GM12878 (cell line): Measurements from ENCODE around the gene CHRND. TPM values are rescaled to one million over a fixed set of nuclear protein-coding genes. Genes with fewer than 3 reads are reported as not detected.

ENCODE experiments used
- ATAC-seq: fragments of 200-7000 bp; cut with Tn5 transposase; 3 replicates; pipeline ENCODE4 v1.9.1; 2020; ENCODE audit warnings: mild to moderate bottlenecking, moderate library complexity
- BruUV-seq: library from RNA; stranded (reverse); fragments of 400-500 nt; replicated peaks from 2 replicates; lab custom pipeline; 2021; lab: Mats Ljungman, UMichigan
- CTCF ChIA-PET: fragments of 300-600 bp; sonication (Branson Sonifier 250); formaldehyde crosslinking; extraction: SDS; loops from one replicate; lab custom pipeline; 2021; ENCODE audit warnings: inconsistent platforms; lab: Yijun Ruan, JAX
- POLR2A ChIA-PET: fragments of 350-600 bp; formaldehyde crosslinking; extraction: SDS; loops from one replicate; lab custom pipeline; 2021; ENCODE audit warnings: inconsistent platforms; lab: Charles Lee
- RAD21 ChIA-PET: fragments of 300-600 bp; sonication (Branson Sonifier 250); formaldehyde crosslinking; loops from one replicate; lab custom pipeline; 2023; ENCODE audit warnings: antibody characterized with exemption; ENCODE audit not compliant: unreplicated experiment; lab: Charles Lee
- SMC1A ChIA-PET: fragments of 300-600 bp; sonication (Branson Sonifier 250); formaldehyde crosslinking; loops from one replicate; lab custom pipeline; 2023; ENCODE audit not compliant: unreplicated experiment, uncharacterized antibody; lab: Charles Lee
- DNase-seq: peaks from one replicate; pipeline ENCODE4 v3.0.0-alpha.2; 2011; ENCODE audit warnings: low read depth, low spot score
- FAIRE-seq: peaks from 3 replicates; lab custom pipeline; 2011; peaks lifted over from hg19 to GRCh38; lab: Jason Lieb, UNC
- H2AFZ ChIP-seq: 2 replicates; pipeline ENCODE4 v1.6.0; 2011; ENCODE audit warnings: low read depth, low read length, control low read depth; ENCODE audit not compliant: control insufficient read depth
- H3K27ac ChIP-seq: 2 replicates; pipeline ENCODE4 v1.5.1; 2011; ENCODE audit warnings: control low read depth; ENCODE audit not compliant: control insufficient read depth, insufficient read depth
- H3K27me3 ChIP-seq, 2 experiments: replicated peaks in 1 of 2; 2 replicates each; pipeline versions ENCODE4 v1.6.0 to v1.6.1; 2011; ENCODE audit warnings: low read length in 1 of 2; ENCODE audit not compliant: control insufficient read depth in 2 of 2, insufficient read depth in 2 of 2
- H3K36me3 ChIP-seq, 2 experiments: 2 replicates each; pipeline ENCODE4 v1.5.1; 2011; ENCODE audit warnings: low read length in 1 of 2; ENCODE audit not compliant: control insufficient read depth in 2 of 2, insufficient read depth in 2 of 2
- H3K4me1 ChIP-seq: 2 replicates; pipeline ENCODE4 v1.6.1; 2011; ENCODE audit warnings: mild to moderate bottlenecking, low read length, moderate library complexity, mixed read lengths; ENCODE audit not compliant: control insufficient read depth, insufficient read depth
- H3K4me2 ChIP-seq: 2 replicates; pipeline ENCODE4 v1.6.0; 2011; ENCODE audit warnings: control low read depth; ENCODE audit not compliant: control insufficient read depth, insufficient read depth
- H3K4me3 ChIP-seq: fragments of 200-600 bp; sonication (generic); 2 replicates; pipeline ENCODE4 v1.5.1; 2016
- H3K79me2 ChIP-seq: 2 replicates; pipeline ENCODE4 v1.6.0; 2011; ENCODE audit warnings: low read length; ENCODE audit not compliant: control insufficient read depth, insufficient read depth
- H3K9ac ChIP-seq: 2 replicates; pipeline ENCODE4 v1.8.0; 2011; ENCODE audit warnings: low read length, control low read depth, mixed read lengths; ENCODE audit not compliant: control insufficient read depth, insufficient read depth
- H3K9me3 ChIP-seq: replicated peaks from 3 replicates; pipeline ENCODE4 v1.5.1; 2011; ENCODE audit warnings: mild to moderate bottlenecking, low read length; ENCODE audit not compliant: control insufficient read depth, insufficient read depth
- H4K20me1 ChIP-seq: 2 replicates; pipeline ENCODE4 v1.6.0; 2011; ENCODE audit not compliant: control insufficient read depth, insufficient read depth
- BRCA1 ChIP-seq: IDR thresholded peaks from 2 replicates; pipeline ENCODE4 v1.6.1; 2011; ENCODE audit warnings: low read depth, low read length, improper control_type of control experiment
- EED ChIP-seq: sonication (generic); IDR thresholded peaks from 2 replicates; pipeline ENCODE4 v1.6.1; 2016; ENCODE audit warnings: antibody characterized with exemption, low read depth
- FOS ChIP-seq: IDR thresholded peaks from 3 replicates; pipeline ENCODE4 v1.6.1; 2011; ENCODE audit warnings: borderline replicate concordance; ENCODE audit not compliant: insufficient read length; ENCODE audit errors: extremely low read depth
- IKZF2 ChIP-seq, 2 experiments: fragments of 450-650 bp; IDR thresholded peaks; 2 replicates each; pipeline ENCODE4 v1.6.1; 2017; ENCODE audit warnings: mild to moderate bottlenecking in 2 of 2, moderate library complexity in 2 of 2
- MYC ChIP-seq: IDR thresholded peaks from 2 replicates; pipeline ENCODE4 v1.6.1; 2011; ENCODE audit warnings: mild to moderate bottlenecking, low read length, moderate library complexity, inconsistent platforms; ENCODE audit not compliant: insufficient read depth, insufficient replicate concordance, insufficient read length, severe bottlenecking
- POU2F2 ChIP-seq: IDR thresholded peaks from 3 replicates; pipeline ENCODE4 v1.6.1; 2011; ENCODE audit warnings: low read depth, mild to moderate bottlenecking, low read length, borderline replicate concordance
- RBBP5 ChIP-seq: fragments of 200-600 bp; sonication (generic); conservative IDR thresholded peaks from 2 replicates; pipeline ENCODE4 v1.6.1; 2016
- RCOR1 ChIP-seq: conservative IDR thresholded peaks from 2 replicates; pipeline ENCODE4 v1.6.1; 2012; ENCODE audit warnings: low read depth, low read length, improper control_type of control experiment
- REST ChIP-seq: IDR thresholded peaks from 2 replicates; pipeline ENCODE4 v1.6.1; 2012; ENCODE audit warnings: mild to moderate bottlenecking, low read depth, low read length
- ZBTB40 ChIP-seq: fragments of 450-650 bp; IDR thresholded peaks from 2 replicates; pipeline ENCODE4 v1.6.1; 2016; ENCODE audit warnings: mild to moderate bottlenecking, moderate library complexity, borderline replicate concordance
- WGBS: methylation state at CpG from one replicate; pipeline ENCODE4 v1.1.6; 2016; ENCODE audit warnings: low lambda C conversion rate; ENCODE audit not compliant: insufficient replicate concordance, insufficient coverage; ENCODE audit errors: missing lambda C conversion rate; 5-methylcytosine and 5-hydroxymethylcytosine counted together
- in situ Hi-C: fragments of 300-500 bp; cut with MboI; formaldehyde crosslinking; loops from 9 replicates; pipeline ENCODE4 v1.14.3; 2018; ENCODE audit warnings: mixed read lengths
- intact Hi-C: fragments of 100-400 bp; cut with micrococcal nuclease; formaldehyde crosslinking; loops from one replicate; pipeline ENCODE4 v1.14.2; 2022; ENCODE audit not compliant: unreplicated experiment
- polyA plus RNA-seq, 11 experiments: library from polyadenylated mRNA; depleted of rRNA in 4 of 11; unstranded in 6 of 11; stranded (reverse) in 5 of 11; fragments of >200 nt; fragmentation: Nextera tagmentation in 4 of 11; fragmentation: Illumina TruSeq in 1 of 11; extraction: Ambion mirVana in 4 of 11; extraction: Trizol in 1 of 11; gene quantifications; 1 replicate in 1 of 11; 2 replicates in 10 of 11; pipeline versions ENCODE4 v1.2.1 to v1.2.3, GENCODE V29; 2011 to 2016; ENCODE audit warnings: inconsistent platforms in 2 of 11, missing spikeins in 2 of 11, low read depth in 1 of 11
- total RNA-seq, 4 experiments: library from RNA; depleted of rRNA in 3 of 4; stranded (reverse); fragments of >200 nt in 3 of 4; fragmentation: Illumina TruSeq in 1 of 4; extraction: Trizol in 1 of 4; gene quantifications; 2 replicates each; pipeline versions ENCODE4 v1.2.1 to v1.2.3, GENCODE V29; 2013 to 2021
- TF ChIP-seq, protein P1 (sequence below): IDR thresholded peaks from 2 replicates; pipeline ENCODE4 v1.6.1; 2011; ENCODE audit warnings: borderline replicate concordance, low read depth, mild to moderate bottlenecking, moderate library complexity, low read length; ENCODE audit not compliant: insufficient read depth, poor library complexity, severe bottlenecking
- TF ChIP-seq, protein P2 (sequence below): IDR thresholded peaks from 2 replicates; pipeline ENCODE4 v1.6.1; 2011; ENCODE audit warnings: borderline replicate concordance, low read depth, mild to moderate bottlenecking, moderate library complexity, mixed read lengths, low read length; ENCODE audit not compliant: insufficient read depth; ENCODE audit errors: extremely low read length

Gene CHRND
- total and polyA plus RNA-seq, 10 of the 15 experiments (the other 5 are each of a cell fraction or from before 2014, with no cell fraction given), result not detected

DNA sequence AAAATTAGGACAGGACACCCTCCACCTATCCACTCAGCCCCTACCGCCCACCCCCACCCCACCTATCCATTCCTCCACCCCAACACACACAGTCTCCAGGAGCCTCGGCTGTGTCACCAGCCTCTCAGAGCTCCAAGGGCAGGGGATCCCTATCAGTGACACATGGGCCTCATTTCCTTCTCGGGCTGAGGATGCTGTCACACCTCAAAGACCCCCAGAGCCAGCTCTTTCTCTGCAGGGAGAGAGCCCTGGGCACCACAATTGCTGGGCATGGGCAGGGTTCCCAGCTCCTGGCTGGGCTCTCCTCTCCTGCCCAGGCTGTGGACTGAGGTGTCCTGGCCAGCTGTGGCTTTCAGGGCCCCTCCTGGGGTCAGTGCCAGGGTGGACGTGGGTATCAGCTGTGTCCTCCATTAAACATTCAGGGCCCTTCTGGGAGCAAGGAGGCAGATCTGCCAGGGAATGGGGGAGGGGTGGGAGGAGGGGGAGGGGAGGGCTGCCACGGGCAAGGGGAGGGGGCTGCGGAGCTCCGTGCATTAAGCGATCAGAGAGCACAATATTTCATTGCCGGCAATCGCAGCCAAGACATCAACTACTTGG is 24.1 kb upstream of the CHRND start:
- FAIRE-seq (no peak), ATAC-seq (no peak), DNase-seq (no peak)
- 0% methylated on average over 9 of the region's 10 CpGs for WGBS
- Histone ChIP-seq H2AFZ (no peak overlapping the region), H3K9me3 (no peaks in the 10 kb centered on the region), H3K4me3 (no peak overlapping the region), H4K20me1 (no peaks in the 10 kb centered on the region), H3K9ac (no peak overlapping the region), H3K27me3 (peaks cover 5 to 12% of the 10 kb centered on the region in 2 experiments), H3K27ac (no peak overlapping the region), H3K36me3 (no peaks in the 10 kb centered on the region), H3K79me2 (no peaks in the 10 kb centered on the region), H3K4me1 (no peaks in the 10 kb centered on the region), H3K4me2 (no peak overlapping the region)
- in situ Hi-C loops (no loop called here), intact Hi-C loops (no loop called here)
- BruUV-seq, result no TSS peak
- ChIA-PET CTCF (no interaction called here), SMC1A (no interaction called here), POLR2A (no interaction called here), RAD21 (no interaction called here)
- TF ChIP-seq IKZF2 (IDR thresholded peaks at IDR 0.05) (no peak), MYC (no peak), ZBTB40 (no peak), EED (no peak), REST (no peak), BRCA1 (no peak), FOS (no peak), RCOR1 (no peak), RBBP5 (no peak), POU2F2 (no peak)
- TF ChIP-seq, protein P1, sequence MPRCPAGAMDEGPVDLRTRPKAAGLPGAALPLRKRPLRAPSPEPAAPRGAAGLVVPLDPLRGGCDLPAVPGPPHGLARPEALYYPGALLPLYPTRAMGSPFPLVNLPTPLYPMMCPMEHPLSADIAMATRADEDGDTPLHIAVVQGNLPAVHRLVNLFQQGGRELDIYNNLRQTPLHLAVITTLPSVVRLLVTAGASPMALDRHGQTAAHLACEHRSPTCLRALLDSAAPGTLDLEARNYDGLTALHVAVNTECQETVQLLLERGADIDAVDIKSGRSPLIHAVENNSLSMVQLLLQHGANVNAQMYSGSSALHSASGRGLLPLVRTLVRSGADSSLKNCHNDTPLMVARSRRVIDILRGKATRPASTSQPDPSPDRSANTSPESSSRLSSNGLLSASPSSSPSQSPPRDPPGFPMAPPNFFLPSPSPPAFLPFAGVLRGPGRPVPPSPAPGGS, result no peak
- TF ChIP-seq, protein P2, sequence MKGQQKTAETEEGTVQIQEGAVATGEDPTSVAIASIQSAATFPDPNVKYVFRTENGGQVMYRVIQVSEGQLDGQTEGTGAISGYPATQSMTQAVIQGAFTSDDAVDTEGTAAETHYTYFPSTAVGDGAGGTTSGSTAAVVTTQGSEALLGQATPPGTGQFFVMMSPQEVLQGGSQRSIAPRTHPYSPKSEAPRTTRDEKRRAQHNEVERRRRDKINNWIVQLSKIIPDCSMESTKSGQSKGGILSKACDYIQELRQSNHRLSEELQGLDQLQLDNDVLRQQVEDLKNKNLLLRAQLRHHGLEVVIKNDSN, result no peak
